SIG-M5 (cell line): ENCODE results near the gene SCUBE1.

Experiments used
- DNase-seq: peaks from one replicate; lab custom pipeline; 2025; lab: John Stamatoyannopoulos, UW

The SCUBE1 gene

DNA sequence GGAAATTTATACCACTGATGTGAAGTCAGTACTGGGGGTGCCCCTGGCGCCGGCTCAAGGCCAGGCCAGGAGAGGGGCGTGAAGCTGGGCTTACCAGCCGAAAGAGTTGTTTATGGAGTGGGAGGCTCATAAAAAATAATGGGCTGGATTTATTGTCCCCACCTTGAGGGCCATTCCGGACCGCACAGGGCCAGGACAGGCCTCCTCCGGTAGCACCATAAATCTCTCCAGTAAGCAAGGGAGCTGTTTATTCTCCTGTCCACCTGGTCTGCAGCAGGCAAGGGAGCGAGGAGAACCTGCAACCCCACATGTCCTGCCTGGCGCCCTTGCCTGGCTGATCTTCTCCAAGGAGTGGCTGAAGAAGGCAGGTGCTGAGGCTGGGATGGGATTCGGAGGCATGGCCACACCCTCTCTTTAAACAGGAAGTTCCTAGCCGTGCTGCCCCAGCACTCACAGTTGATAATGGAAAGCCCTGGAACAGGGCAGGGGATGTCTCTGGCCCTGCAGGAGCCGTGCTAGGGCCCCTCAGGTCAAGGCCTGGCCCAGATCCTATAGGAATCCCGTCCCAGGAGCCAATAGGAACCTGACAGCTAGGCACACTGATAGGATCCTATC, 65.1 kb downstream of the SCUBE1 start:
- no peak for DNase-seq

DNA sequence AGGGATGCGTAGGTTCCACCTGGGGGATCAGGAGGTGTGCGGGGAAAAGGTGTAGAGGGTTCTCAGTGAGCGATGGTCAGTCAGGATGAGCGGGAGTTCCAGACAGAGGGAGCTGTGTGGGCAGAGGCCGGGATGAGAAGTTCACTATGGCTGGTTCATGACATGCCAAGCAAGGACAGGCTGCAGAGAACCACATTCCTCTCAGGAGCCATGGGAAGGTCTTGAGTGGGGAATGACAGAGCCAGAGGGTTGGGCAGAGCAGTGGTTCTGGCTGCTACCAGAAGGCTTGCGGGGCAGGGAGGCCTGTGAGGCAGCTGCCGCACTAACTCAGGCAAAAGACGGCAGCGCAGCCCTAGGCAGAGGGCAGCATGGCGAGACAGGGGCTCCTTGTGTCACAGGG, 66.1 kb downstream of the SCUBE1 start:
- DNase-seq = no peak

DNA sequence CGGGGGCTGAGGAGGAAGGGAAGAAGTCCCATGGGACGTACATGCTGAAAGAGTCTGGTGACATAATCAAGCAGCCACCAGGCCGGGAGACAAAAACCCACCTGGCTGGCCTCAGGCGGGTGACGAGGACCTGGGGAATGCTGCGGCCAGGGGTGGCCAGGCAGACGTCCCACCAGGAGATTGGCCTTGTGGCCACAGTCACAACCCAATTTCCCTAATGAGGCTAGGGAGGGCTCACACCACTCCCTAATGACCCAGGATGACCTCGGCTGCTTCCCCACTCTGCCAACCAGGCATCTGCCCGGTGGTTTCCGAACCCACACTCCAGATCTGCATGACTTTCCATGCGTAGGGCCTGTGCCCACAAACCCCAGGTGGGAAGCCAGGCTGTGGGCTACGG, 66.9 kb downstream of the SCUBE1 start:
- DNase-seq = no peak

DNA sequence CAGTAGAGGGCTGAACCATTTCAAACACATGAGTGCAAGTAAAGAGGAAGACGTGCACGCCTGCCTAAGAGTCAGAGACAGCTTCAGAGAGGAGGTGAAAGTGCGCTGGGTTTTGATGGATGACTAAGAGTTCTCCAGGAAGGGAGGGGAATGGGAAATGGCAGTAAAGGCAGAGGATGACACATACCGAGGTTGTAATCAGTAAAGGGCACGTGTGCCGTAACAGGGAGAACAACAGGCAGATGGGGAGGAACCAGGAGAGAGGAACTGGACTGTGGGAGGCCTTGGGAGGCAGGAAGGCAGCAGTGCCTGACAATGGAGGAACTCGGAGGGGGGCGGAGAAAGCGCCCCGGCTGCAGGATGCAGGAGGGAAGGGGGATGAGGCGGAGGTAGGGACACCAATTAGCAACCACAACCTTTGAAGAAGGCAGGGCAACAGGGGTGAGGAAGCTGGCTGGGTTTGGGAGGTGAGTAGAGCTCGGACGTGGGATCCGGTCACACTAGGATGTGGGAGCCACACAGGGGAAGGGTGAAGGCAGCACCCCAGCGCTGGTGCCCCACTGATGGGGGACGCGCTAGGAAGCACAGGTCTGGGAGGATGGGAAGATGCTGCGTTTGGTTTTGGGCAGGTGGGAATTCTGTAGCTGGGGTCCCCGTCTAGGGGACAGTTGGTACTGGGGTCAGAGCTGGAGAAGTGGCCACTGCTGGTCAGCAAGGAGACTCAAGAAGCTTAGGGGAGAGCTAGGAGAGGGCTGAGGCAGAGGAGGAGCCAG, 67.4 kb downstream of the SCUBE1 start:
- DNase-seq = peak; percentile 40

DNA sequence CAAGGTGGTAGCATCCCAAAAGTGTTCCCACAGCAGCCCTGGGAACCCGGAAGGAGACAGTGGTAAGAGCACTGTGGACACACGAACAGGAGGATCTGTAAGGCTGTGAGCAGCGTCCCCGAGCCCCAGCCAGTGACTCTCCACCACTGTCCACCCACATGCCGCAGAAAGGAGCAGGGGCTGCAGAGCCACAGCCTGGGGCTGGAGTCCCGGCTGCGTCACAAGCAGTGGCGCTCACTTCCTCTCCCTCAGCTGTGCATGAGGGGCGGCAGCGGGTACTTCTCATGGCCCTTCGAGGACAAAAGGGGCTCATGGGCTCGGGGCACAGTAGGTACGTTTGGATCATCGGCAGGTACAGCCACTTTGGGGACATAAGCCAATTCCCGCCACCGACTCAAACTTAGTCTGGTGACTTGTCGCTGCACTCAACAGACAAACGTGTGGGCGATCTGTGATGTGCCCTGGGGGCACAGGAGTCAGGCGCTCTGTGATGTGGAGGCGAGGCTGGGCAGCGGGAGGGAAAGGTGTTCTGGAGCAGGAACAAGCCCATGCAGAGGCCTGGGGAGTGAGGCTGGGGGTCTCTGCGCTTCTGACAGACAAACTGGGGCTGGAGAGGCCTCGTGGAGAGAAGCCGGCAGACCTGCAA, 68.5 kb downstream of the SCUBE1 start:
- DNase-seq = no peak

DNA sequence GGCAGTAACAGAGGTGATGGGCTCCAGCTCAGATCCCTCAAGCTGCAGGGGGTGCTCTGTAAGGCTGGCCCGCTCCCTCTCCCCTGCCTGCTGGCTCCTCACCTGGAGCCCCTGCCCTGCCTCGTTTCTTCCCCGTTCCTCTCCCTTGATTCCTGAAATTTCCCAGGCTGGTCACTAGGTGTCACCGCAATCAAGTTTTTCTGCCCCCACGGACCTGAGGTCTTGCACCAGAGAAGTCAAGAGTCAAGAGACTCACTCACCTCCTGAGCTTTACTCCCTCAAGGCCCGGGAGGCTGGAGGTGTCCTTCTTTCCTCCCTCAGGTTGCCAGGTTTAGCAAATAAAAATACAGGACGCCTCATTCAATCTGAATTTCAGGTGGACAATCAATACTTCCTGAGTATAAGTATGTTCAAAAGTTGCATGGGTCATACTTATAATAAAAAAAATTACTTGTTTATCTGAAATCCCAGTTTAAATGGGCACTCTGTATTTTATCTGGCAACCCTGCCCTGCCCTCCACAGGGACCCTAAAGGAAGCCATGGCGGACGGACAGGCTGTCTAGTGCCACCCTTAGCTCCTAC, 69.2 kb downstream of the SCUBE1 start:
- DNase-seq = no peak

DNA sequence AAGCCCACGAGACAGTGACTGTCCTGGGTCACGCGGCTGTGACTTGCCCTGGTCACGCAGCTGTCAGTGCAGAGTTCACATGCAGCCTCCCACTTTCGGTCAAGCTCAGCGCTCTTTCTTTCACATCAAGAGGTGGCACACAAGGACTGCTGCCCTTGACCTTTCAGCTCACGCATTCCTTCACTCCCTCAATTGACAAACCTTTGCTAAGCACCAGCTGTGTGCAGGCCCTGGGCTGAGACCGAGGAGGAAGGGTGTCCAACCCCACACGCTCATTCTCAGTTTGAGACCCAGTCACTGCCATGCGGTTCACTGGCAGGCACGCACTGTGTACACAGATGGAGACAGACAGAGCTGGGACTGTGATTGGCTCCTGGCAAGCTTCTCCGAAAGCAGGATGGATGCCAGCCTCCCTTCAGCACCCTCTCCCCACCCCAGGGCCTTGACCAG, 70.3 kb downstream of the SCUBE1 start:
- DNase-seq = no peak

DNA sequence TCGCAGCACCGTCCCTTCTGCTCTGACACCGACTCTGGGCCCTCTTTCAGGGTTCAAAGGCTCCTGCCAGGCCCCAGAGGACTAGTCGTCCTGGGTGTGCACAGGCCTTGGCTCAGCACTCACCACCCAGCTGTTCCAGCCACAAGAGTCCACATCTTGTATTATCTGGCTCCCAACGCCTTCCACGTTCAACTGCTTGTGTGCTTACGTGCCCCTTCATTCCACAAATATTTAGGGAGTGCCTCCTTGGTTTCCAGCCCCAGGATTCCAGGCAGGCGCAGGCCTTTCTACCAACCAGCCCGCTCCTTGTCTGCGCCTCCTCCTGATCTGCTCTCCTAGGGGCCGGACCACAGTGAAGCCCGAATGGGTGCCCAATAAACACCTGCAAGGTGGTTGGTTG, 70.9 kb downstream of the SCUBE1 start:
- no peak for DNase-seq

DNA sequence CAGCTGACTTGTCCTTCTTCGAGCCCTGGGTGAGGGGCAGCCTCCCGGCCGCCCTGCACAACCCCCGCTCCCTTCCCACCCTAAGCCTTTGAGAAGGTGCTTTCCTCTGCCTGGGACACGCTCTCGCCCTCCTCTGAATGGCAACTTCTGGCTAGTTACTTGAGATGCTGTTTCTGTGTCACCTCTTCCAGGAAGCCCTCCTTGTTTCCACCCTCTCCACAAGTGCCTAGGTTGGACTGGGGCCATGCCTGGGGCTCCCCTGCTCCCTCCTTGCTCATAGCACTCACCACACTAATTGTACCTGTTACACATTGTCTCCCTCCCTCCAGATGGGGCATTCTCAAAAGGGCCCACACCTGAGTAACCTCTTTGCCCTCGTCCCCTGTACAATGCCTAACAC, 72.2 kb downstream of the SCUBE1 start:
- DNase-seq = no peak

DNA sequence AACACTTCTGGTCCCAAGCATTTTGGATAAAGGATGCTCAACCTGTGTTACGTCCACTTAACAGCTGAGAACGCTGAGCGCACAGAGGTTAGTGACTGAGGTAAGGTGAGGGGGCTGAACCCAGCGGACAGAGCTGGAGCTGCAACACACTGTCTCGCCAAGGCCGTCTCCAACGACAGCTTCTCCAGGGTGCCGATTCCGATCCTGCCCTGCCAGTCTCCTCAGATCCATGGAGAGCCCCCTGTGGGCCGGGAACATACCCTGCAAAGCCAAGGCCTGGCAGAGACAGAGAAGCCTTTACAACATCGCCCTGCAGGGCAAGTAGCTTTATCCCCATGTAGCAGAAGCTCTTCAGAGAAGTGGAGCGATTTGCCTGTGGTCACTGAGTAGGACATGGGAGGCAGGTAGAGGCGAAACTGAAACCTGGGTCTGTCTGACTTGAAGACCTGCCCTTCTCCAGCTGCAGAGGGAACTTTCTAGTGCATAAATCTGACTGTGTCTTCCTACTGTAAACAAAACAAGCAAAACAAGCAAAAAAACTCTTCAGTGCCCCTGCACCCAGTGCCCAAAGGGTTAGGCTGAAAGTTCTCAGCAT, 72.8 kb downstream of the SCUBE1 start:
- DNase-seq = no peak

DNA sequence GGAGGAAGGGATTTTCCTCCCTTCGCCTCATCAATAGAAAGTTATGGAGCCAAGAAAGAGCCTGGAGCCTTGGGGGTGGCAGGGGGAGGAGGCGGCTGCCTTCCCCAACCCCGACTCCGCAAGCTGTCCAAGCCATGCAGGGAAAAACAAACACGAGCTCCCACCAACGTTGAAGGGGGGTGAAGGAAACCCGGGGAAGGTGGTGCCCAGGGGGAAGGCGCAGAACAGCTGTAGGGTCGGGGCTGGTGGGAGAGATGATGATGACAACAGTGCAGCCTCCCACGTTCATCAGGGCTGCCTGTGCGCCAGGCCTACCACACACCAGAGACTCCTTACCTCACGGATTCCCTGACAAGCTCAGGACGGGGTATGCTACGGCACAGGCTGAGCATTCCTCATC, 73.5 kb downstream of the SCUBE1 start:
- DNase-seq = no peak

DNA sequence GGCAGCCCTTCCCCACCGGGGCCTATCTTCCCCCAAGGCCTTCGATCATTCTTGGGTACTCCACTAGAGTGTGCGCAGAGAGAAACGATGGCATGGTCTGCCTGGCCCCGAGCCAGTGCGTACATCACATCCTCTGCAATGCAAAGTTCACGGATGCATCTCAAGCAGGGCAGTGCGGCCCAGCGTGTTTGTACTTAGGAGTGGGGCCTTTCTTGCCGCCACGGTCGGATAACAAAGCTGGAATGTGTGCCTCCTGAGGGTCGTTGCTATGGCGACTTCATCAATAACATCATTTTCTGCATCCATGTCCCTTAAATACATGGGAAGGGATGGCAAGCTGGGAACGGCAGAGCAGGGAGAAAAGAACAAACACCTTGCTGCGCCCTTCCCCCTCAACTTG, 73.9 kb downstream of the SCUBE1 start:
- no peak for DNase-seq

DNA sequence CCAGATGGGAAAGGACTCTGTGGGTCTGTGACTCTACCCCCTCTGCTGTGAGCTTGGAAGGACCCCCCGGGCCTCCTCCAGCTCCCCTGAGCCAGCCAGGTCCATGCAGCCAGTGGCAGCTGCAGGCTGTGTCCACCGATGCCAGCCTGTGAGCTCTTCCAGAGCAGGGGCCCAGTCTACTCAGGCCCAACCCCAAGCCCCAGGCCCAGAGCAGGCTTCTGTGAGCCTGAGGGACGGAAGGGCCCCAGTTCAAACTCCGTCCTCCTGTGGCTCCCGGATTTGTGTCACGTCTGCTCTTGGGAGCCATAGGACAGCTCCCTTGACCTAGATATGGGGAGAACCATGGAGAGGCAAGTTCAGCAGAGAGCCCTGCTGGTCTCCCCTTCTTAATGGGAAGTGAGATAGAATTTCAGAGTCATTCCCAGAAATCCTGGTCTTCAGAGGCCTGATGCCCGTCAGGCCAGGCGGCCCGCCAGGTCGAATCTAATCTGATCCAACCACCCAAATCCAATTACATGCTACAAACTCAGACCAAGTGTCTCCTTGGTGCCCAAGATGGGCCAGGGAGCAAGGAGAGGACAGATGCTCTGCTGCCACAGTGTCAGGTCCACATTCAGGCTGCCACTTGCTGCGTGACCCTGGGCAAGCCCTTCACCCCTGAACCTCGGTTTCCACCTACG, 75.1 kb downstream of the SCUBE1 start:
- DNase-seq = no peak

DNA sequence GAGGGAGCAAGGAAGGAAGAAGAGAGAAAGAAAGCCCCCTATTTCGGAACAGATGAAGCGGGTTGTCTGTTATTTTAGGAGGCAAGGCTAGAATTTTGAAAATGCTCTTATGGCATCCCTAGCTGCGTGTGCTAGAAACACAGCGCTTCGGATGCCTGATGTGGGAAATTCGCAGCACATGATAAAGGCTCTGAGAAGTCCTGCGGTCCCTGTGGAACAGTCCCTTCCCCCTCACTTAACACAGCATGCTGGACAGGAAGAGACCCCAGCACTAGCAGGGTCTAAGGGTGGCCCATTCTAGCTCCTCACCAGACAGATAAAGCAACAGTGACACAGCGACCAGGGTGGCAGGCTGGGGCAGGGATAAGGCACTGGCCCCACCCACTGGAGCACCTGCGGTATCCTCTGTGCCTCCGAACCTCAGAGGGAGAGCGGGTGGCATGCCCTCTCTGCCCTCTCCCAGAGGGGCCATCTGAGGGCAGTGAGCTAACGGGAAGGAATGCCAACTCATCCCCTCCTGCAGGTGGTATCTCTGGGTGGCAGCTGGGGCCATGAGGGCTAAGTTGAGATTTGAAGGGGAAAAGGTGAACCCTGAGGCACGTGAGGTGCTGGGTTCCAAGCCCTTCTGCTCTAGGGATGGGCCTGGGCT, 75.7 kb downstream of the SCUBE1 start:
- no peak for DNase-seq

DNA sequence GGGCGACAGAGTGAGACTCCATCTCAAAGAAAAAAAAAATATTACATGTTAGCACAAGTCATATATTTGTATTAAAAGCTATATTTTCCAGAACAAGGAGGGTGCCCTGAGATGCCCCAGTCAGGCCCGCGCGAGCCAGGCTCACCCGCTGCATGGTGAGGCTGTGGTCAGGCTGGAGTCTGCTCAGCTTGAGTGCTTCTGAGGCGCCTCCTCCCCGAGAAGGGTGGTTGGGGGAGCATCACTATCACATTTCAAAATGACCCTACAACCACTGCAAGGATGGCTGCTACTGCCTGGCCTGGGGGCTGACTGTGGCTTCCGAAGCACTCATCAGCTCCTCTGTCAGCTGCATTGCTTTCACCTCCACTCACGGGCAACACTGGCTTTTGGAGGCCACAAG, 77.1 kb downstream of the SCUBE1 start:
- no peak for DNase-seq

DNA sequence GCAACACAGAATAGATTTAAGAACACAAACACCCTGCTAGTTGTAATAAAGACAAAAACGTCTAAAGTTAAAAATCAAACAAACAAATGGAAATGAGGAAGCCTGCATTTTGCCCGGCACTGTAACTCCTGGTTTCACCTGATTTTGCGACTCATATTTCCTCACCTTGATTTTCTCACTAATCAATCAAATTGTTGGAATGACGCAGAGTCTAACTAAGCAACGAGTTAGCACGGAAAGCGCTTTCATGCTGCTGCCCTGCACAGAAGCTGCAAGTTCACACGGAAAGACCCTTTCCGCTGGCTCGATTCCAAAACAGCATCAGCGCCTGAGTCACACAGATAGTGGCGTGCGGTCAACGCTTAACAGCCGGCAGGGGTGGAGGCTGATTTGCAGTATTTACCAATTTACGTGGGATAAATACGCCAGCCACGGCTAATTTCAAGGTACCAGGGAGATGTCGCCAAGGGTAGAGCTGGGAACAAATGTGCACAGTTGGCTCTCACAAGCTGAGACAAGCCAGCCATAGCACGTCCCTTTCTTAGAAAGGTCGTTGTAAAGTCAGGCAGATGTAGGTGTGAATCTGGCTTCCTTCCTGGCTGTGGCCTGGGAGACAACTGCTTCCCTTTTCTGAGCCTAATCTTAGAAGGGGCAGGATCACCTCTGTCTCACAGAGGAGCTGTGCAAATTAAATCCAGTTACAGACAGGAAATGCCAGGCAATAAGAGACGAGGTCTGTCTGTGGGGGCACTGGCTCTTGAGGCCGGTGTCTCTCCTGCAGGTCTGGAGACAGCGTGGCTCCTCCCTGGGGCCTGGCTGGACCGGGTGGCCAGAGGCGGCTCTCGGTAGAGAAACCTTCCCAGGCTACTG, 79.3 kb downstream of the SCUBE1 start:
- peak; percentile 44 for DNase-seq

DNA sequence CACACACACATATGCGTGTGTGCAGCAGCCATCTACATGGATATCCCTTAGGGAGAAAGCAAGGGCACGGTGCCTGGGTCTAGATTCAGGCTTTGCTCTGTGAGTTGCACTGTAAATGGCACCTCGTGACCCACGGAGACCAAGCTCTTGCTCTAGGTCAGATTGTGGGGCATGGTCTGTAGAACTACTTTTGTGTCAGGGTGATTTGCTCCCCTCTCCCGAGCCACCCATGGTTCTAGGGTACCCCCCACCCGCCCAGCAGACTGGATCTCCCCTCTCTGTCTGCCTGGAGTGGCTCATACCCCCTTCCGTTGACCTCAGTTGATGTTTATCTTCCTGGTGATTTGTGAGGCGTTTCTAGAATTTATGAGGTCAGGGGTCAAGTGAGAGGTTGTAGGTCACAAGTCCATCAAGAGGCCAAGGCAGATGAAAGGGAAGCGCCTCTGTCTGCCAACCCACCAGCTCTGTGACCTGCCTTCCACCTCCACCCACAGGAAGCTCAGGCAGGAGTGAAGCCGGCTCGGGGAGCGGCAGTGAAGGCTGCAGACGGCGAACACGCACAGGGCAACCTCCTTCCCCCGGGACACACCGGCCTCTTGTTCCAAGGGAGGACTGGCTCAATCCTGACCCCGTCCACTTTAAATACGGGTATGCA, 80.1 kb downstream of the SCUBE1 start:
- no peak for DNase-seq

DNA sequence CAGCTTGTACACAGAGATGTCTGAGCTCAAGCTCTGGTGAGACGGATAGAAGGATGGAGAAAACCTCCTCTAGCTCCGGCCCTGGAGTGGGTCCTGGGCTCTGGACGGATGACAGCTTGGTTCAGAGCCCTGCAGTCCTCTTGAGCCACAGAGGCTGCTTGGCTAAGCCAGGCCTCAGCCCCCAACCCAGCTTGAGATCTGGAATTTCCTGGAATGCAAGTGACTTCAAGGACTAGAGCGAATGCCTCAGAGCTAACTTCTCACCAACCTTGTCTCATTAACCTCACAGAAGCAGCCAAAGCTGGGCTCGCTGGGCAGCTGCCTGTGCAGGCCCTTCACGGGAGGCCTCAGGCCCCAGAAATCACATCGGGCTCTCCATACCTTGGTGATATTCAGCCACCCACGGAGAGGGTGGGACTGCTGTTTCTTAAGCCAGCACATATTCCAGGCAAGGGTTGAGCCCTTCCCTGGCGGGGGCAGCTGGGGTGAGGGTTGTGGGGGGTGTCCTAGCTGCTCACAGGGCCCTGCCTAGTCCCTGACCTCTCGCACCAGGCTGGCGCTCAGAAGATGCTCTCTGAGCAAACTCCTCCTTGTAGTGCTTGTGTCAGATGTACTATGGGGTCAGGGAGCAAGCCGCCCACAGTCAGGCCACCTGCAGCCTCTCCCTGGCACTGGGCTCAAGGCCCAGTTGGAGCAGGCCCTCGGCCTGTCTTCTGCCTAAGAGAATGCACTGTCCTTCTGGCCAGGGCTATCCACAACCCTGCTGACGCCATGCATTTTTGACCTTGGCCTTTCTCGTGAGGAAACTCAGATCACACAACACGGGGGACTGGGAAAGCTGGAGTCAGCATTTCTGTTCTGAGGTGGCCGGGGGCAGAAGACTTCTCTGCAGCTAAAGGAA, 82.6 kb downstream of the SCUBE1 start:
- DNase-seq = no peak

DNA sequence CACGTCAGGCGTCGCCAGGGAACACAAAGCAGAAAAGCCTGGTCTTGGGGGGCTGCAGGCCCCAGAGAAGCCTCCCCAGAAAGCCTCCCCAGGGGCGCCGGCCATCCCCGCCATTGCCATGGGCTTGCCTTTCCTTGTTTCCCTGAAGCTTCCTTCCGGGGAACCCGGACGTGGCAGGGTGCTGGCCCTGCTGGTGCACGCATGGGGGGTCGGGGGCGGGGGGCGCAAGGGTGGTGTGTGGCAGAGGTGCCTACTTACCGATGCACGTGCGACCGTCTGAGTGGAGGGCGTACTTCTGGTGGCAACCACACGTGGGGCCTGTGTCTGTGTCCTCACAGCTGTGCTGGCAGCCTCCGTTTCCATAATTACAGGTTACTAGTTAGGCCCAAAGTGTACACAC, 85.2 kb downstream of the SCUBE1 start:
- DNase-seq = no peak
